ENCODE data around the gene ZC3H12D.

ZC3H12D gene

GRCh38 chr6:149473080-149474052 is 11.4 kb downstream of the ZC3H12D start:
- peak; percentile 31 for DNase-seq (ENCODE audit: low read depth)
- no peak overlapping the region for H3K4me3 ChIP-seq (ENCODE audit: low read length)
- no peak for TF ChIP-seq CTCF (conservative IDR thresholded peaks at IDR 0.05; ENCODE audit: low read depth, low read length)

- TF ChIP-seq CTCF (conservative IDR thresholded peaks at IDR 0.05; ENCODE audit: low read depth, low read length) = no peak
- DNase-seq (ENCODE audit: low read depth) = no peak
- no peak overlapping the region for H3K4me3 ChIP-seq (ENCODE audit: low read length)
Measured at GRCh38 chr6:149472241-149472640, 12.6 kb downstream of the ZC3H12D start.

- DNase-seq (ENCODE audit: low read depth) = no peak
- TF ChIP-seq CTCF (conservative IDR thresholded peaks at IDR 0.05; ENCODE audit: low read depth, low read length) = no peak
- H3K4me3 ChIP-seq (ENCODE audit: low read length) = no peak overlapping the region
Measured at GRCh38 chr6:149471801-149472200, 13.0 kb downstream of the ZC3H12D start.

- DNase-seq (ENCODE audit: low read depth) = no peak
- no peak for TF ChIP-seq CTCF (conservative IDR thresholded peaks at IDR 0.05; ENCODE audit: low read depth, low read length)
- H3K4me3 ChIP-seq (ENCODE audit: low read length) = no peak overlapping the region
Measured at GRCh38 chr6:149470948-149471347, 13.9 kb downstream of the ZC3H12D start.

GRCh38 chr6:149468179-149468578 is 16.6 kb downstream of the ZC3H12D start:
- no peak overlapping the region for H3K4me3 ChIP-seq (ENCODE audit: low read length)
- TF ChIP-seq CTCF (conservative IDR thresholded peaks at IDR 0.05; ENCODE audit: low read depth, low read length) = no peak
- DNase-seq (ENCODE audit: low read depth) = no peak

GRCh38 chr6:149467265-149467664 is 17.5 kb downstream of the ZC3H12D start:
- DNase-seq (ENCODE audit: low read depth) = no peak
- TF ChIP-seq CTCF (conservative IDR thresholded peaks at IDR 0.05; ENCODE audit: low read depth, low read length) = no peak
- no peak overlapping the region for H3K4me3 ChIP-seq (ENCODE audit: low read length)

GRCh38 chr6:149464411-149464810 is 20.4 kb downstream of the ZC3H12D start:
- H3K4me3 ChIP-seq (ENCODE audit: low read length) = no peak overlapping the region
- DNase-seq (ENCODE audit: low read depth) = no peak
- TF ChIP-seq CTCF (conservative IDR thresholded peaks at IDR 0.05; ENCODE audit: low read depth, low read length) = no peak

Measured in retinal pigment epithelial cell (primary cell).